HG03521 (cell line): ENCODE results near the gene SLC17A9.
"Not testable (repeated sequence)": the region's sequence is repeated elsewhere in the genome, so short reads cannot be mapped to it uniquely, and the experiment has no call there.

Experiments
- ATAC-seq: cut with Tn5 transposase; IDR thresholded peaks from one replicate; pipeline ENCODE4 v1.9.1; 2021; ENCODE audit warnings: mild to moderate bottlenecking, moderate library complexity; ENCODE audit not compliant: unreplicated experiment

Gene SLC17A9

DNA sequence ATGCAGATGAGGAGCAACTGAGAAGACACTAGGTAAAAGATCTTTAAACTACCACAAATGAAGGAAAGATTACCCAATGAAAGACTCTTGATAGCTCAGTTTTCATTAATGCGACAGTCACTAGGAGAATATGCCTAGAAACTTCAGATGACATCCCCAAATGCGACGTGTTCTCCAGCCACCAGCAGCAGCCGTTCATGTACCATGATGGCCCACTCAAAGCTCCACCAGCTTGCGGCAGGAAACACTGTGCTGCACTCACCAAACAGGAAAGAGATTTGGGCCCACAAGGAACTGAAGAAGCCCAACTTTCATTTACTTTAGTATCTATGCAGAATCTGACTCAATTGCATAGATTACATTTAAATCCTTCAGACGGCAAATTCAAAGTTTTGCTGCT is 33.7 kb upstream of the SLC17A9 start:
- ATAC-seq = no peak

DNA sequence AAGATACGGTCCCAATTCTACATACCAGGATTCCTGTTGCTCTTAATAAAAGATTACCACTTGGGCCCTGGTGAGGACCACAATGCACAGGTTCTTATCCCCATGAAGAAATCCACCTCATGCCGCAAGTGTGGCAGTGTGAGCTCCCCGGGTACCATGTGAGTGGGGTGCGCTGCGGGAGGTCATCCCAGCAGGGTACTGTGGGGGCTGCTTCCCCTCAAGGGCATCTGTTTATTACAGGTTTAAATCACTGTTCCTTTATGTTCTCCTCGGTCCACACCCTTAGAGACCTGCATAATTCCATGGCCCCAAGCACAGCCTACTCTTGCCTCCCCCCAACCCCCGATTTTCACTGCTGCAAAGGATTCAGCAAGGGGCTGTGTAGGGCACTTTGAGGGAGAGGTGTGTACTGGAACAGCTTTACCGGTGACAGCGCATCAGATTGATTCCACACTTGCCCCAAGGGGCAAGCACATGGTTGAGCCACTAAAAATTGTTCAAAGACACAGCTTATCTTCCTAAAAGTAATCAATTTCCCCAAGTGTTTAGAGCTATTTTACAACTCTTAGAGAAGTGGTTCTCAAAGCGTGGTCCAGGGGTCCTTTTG is 32.4 kb upstream of the SLC17A9 start:
- ATAC-seq = no peak

DNA sequence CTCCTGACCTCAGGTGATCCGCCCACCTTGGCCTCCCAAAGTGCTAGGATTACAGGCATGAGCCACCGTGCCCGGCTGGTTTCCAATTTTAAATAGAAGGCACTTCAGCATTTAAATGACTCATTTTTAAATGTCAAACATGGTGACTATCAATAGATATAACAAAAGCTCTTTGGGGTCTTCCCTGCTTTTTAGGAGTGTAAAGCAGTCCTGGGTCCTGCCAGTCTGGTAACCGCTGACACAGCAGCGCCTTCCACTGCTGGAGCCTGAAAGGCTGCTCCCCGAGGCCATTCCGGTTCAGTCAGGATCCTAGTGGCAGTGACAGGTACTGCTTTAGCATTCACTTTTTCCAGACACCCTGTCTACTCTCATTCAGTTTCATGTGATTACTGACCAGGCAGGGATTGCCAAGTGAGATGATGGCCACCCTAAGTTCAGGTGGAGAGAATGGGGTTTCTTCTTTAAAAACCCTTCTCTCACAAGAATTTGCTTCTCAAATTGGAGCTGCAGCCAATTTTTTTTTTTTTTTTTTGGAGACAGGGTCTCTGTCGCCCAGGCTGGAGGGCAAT is 31.3 kb upstream of the SLC17A9 start:
- no peak for ATAC-seq

- ATAC-seq = no peak
These were observed 30.0 kb upstream of the SLC17A9 start for GRCh38 chr20:62922451-62922921.

- not testable (repeated sequence) for ATAC-seq
These were observed 29.3 kb upstream of the SLC17A9 start for GRCh38 chr20:62923059-62923668.

- no peak for ATAC-seq
These were observed 28.7 kb upstream of the SLC17A9 start for GRCh38 chr20:62923669-62924441.

- ATAC-seq = no peak
These were observed 27.9 kb upstream of the SLC17A9 start for GRCh38 chr20:62924442-62925075.

DNA sequence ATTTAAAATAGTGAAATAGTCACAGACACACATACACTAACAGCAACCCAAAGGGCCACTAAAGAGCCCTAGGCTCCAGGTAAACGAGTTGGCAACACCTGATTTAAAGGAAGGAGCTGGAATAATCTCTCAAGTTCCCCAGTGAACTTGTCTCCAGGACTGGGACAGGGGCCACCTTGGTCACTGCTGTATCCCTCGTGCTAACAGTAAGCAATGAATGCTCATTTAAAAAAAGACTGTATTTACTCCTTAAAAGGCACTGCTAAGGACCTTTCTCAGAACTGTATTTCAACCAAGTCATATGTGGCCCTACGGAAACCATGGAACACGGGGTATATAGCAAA is 27.5 kb upstream of the SLC17A9 start:
- no peak for ATAC-seq

DNA sequence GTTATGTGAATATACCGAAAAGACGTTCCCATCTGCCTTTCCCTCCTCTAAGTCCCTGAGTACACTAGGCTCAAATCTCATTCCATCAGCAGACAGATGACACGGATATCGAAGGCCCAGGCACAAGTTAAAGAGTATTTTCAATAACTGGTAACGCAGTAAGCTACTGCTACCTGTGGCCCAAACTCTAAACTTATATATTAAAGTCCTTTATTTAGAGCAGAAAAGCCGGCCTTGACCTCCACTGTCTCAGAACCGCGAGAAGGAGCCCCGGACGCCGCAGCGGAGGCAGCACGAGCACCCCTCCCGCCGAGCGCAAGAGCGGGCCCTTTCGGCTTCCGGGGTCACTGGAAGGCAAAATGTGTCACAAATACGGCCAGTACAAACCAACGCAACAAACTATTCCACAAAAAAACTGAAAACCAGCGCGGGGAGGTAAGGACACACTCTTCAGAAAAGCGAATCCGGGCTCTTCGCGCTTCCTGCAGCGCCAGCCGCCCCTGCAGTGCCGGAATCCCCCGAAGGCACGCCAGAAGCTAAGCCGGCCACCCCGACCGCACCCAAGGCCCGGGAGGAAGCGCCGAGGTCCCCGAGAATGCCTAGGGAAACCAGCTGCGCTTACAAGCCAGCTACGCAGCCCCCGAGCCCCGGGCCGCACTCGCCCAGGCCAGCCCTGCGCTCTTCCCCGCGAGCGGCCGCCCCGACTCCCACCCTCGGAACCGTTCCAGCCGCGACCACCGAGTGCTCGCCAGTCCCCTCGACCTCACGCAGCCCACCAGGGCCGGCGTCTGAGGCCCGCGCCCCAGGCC is 26.9 kb upstream of the SLC17A9 start:
- peak; percentile 21 for ATAC-seq

GRCh38 chr20:62926229-62927127 is 26.0 kb upstream of the SLC17A9 start, which contains the start of gene DIDO1:
Gene DIDO1, minus strand, starts transcription at chr20:62926505.
- peak; percentile 75 for ATAC-seq

GRCh38 chr20:62927128-62927705 is 25.3 kb upstream of the SLC17A9 start:
- ATAC-seq = no peak

DNA sequence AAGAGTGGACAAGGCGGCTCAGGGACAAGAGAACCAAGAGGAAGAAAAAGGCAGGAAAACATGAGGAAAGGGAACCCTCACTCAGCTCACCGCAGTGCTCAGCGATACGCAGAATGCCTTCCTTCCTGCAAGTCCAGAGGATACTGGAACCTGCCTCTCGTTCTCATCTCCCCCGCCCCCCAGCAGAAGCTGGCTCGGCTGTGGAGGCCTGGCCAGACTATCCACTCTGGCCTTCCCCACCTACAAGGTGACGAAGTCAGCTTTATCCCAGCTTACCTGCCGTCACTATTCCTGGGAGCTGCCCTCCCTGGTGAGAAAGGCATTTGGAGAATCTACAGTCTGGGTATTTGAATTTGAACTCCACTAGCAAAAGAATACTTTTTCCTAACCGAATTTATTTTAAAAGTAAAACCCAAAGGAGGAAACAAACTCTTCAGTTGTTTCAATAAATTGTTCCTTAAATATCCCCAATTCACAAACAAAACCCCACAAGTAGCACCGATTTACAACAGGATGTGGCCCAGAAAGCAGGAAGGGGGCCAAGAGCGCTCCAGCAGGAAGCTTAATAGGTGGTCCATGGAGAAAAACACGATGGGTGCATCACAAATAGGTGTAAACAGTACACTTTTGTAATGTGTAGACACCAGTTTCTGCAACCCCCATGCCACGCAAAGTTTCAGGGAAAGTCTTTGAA is 24.1 kb upstream of the SLC17A9 start:
- no peak for ATAC-seq

GRCh38 chr20:62929051-62929538 is 23.4 kb upstream of the SLC17A9 start:
- no peak for ATAC-seq

GRCh38 chr20:62931464-62931863 is 21.0 kb upstream of the SLC17A9 start:
- no peak for ATAC-seq

GRCh38 chr20:62933966-62934365 is 18.5 kb upstream of the SLC17A9 start:
- no peak for ATAC-seq

- no peak for ATAC-seq
These were observed 17.1 kb upstream of the SLC17A9 start for GRCh38 chr20:62935204-62935967.

- ATAC-seq = no peak
These were observed 16.4 kb upstream of the SLC17A9 start for GRCh38 chr20:62935968-62936585.
